Inflammatory macrophage treated with lipopolysaccharide for 4 hours (primary cell): Measurements from ENCODE around the gene MAGEA8.
A peak's percentile ranks its signal among the peaks of the same experiment; 100 is the strongest.
"Not testable (repeated sequence)": the region's sequence is repeated elsewhere in the genome, so short reads cannot be mapped to it uniquely, and the experiment has no call there.

ENCODE experiments used
- DNase-seq: peaks from one replicate; pipeline ENCODE4 v3.0.0-alpha.2; 2020

Gene MAGEA8, protein sequence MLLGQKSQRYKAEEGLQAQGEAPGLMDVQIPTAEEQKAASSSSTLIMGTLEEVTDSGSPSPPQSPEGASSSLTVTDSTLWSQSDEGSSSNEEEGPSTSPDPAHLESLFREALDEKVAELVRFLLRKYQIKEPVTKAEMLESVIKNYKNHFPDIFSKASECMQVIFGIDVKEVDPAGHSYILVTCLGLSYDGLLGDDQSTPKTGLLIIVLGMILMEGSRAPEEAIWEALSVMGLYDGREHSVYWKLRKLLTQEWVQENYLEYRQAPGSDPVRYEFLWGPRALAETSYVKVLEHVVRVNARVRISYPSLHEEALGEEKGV

DNA sequence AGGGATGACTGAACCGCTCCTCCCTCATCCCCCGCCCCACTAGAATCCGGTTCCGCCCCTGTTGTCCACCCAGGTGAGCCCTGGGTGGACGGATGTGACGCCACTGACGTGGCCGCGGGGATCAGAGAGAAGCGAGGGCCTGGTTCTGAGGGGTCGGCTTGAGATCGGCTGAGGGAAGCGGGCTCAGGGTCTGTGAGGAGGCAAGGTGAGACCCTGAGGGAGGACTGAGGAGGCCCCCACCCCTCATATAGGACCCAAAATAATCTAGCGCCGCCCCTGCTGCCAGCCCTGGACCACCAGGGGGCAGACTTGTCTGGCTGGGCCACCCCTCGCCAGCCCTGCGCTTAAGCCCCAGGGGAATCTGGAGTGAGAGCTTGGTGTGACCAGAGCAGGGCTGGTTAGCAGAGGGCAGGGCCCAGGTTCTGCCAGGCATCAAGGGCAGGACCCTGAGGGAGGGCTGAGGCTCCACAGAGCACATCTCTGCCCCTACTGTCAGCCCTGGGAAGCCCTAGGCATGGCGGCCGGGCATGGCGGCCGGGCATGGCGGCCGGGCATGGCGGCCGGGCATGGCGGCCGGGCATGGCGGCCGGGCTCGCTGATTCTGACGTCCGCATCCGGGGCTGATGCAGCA is at the start of gene MAGEA8:
TSS of gene MAGEA8 (plus strand) at position 103 of the 631 bp plus-strand sequence. CDS start 3,090 bp downstream, outside the sequence.
- no peak for DNase-seq

DNA sequence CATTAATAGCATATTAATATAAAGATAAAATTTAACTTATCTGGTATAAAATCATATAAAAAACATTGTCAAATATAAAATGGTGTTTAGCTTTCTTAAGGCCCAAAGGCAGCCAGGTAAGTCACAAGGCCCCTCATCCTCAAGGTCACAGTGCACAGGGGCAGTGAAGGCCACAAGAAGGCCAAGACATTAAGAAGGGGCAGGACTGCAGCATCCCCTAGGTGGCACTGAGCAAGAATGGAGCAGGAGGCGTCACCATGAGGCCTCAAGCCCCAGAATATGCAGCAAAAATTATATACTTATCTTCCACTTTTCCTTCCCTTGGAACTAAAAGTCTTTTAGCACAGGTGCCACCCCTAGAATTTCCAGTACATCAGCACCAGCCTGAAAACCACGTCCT is 49.5 kb upstream of the MAGEA8 start:
- no peak for DNase-seq

DNA sequence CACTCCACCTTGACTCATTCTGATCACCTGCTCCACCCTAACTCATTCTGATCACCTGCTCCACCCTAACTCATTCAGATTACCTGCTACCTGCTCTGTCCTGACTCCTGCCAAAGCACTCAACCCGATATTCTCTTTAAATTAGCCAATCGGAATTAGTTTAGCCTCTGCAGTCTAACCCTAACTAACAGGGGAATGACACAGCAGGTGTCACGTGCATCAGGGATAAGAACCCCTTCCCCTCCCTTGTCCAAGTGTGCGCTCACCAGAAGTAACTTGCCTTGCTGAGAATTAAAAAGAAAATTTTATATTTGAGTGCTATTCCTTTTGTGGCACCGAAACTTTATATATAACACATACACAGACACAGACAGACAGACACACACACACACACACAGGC is 44.3 kb upstream of the MAGEA8 start:
- DNase-seq: not testable (repeated sequence)

DNA sequence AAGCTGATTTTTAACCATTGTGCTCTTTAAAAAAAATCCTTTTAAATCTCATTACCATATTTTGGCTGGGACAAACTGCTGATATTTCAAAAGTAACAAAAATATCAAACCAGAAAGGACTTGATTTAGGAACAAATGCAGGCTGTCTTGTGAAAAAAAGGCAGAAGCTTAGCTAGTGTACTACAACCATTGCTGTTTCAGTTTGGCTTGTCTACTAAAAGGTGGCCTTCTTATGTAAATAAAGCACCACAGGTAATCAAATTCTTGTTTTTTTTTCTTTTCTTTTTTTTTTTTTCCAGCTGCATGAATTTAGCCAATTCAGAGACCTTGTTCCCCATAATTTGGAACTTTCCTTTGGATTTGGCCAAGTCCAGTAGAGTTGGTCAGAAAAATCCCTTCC is 43.8 kb upstream of the MAGEA8 start:
- DNase-seq: no peak

DNA sequence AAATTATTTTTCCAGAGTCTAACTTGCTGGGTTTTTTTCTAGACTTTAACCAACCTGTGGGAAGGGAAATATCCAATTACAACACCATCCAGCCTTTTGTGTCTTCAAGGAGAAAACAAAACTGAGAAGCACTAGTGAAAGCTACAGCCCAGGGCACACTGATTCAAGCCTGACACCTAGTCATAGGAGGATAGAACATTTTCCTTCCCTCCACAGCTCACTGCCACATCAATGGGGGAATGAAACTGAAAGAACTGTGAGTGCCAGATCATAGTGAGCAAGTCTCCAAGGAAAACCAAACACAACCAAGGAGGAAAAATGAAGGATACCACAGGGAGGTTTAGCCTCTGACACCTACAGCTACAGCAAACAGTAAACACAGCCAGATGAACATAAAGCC is 43.3 kb upstream of the MAGEA8 start:
- peak; percentile 1 for DNase-seq

DNA sequence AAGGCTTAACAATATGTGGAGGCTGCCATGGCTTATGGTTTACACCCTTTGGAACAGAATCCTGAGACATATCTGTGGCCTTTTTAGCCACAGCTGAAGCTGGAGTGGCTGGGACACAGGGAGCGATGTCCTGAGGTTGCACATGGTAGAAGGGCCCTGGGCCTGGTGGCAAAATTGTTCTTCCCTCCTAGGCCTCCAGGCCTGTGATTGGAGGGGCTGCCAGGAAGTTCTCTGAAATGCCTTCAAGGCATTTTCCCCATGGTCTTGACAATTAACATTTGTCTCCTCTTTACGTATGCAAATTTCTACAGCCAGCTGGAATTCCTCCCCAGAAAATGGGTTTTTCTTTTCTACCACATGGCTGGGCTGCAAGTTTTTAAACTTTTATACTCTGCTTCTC is 39.1 kb upstream of the MAGEA8 start:
- DNase-seq: no peak

DNA sequence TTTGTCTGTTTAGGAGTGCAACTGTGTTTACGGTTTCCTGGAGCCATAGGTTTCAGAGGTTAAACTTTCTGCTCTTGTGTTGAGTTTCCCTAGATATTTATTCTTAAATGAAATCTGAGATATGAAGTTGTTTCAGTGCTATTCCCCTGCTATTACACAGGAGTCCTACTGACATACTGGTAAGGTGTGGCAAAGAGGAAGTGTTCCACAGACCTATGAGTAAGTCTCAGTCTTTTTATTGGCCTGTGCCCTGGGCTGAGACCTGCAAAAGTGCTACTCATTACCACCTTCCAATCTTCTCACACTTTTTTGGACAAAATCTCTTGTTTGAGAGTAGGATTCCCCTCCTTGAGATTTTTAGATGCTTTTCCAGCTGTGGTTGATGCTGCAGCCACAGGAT is 35.6 kb upstream of the MAGEA8 start:
- DNase-seq: no peak

DNA sequence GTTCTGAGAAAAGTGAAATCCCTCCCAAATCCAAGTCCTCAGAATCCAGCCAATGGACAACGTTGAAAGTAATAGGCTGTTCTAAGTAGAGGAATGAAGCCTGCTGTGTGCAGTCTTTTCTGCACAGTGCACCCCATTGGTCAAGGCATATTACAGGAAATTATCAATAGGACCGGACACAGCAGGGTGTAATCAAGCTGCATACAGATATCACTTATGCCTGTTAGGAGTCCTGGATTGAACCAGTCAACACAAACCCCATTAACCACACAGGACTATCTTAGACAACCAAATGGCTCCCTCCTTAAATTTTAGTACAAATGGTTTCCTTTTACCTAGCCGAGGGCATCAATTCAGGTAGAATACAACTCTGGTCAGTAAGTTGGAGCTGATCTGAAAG is 34.2 kb upstream of the MAGEA8 start:
- no peak for DNase-seq

DNA sequence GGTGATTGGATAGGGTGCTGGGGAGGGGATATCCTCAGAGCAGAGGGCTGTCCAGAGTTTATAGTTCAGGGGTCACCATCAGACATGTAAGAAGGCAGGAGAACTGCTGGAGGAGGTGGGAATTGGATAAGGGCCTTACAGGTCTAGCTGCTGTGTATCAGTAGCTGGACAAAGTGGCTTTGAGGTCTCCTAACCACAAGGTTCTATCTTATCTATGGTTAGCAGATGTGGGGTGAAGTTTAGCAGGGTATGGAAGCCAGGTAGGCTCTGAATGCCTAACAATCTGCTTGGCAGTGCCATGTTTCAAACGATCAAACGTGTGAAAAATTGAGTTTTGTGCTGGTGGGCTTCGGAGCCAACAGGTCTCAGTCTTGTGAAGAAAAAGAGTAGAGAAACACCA is 32.1 kb upstream of the MAGEA8 start:
- no peak for DNase-seq

DNA sequence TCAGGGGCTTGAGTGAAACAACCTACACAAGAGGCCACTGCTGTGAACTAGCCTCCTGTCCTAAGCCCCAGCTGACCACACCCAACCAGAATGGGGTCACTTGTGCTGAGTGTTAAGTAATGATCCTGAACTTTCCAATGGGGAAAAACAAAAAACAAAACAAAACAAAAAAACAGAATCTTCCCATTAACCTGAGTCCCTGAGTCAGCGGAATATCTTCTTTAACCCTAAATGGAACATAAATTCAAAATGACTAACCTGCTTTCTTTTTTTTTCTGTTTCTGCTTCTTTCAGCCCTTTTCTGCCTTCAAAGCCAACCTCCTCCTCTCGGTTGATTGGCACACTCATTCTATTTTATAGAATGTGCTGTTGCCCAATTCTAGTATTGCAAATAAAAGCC is 31.2 kb upstream of the MAGEA8 start:
- DNase-seq: no peak

DNA sequence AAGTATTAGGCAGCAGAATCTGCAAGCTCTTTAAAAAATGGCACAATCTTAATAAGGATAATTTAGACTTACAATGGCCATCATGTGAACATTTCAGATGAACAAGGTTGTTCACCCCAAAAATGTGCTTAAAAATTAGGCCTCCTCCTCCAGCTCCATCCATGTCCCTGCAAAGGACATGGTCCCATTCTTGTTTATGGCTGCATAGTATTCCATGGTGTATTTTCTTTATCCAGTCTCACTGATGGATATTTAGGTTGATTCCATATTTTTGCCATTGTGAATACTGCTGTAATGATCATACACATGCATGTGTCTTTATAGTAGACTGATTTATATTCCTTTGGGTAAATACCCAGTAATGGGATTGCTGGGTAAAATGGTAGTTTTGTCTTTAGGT is 29.1 kb upstream of the MAGEA8 start:
- DNase-seq: no peak

DNA sequence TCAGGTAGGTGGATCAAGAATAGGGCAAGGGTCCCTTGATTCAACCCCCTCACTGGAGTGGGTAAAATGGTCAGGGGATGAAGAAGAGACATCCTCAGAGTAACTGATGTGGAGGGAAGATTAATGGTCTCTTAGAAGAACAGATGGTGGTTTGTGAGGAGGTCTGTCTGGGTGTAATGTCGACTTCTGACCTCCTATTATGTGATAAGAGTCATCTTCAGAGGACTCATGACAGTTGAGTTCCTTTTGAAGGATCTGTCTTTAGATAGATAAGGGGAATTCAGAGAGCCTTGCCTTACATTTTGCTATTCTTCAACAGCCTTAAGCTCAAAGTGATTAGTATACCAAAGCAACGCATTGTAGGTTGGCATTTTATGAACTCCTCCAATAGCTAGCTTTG is 27.1 kb upstream of the MAGEA8 start:
- DNase-seq: no peak

DNA sequence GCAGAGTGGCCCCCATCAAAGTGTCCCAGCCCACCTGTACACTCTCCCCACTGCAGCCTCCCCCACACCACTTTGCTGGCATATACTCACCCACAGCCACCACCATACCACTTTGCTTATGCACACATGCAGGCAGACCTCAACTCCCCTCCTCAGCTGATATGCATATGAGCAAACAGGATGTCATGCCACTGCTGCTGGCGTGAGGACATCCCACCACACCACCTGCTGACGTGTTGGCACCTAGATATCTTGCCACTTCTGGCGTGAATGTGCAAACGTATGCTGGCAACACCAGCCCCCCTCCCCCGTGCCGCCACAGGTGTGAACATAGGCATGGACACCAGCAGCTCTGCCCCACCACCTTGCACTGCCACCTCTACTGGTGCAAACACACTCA is 22.4 kb upstream of the MAGEA8 start:
- no peak for DNase-seq

DNA sequence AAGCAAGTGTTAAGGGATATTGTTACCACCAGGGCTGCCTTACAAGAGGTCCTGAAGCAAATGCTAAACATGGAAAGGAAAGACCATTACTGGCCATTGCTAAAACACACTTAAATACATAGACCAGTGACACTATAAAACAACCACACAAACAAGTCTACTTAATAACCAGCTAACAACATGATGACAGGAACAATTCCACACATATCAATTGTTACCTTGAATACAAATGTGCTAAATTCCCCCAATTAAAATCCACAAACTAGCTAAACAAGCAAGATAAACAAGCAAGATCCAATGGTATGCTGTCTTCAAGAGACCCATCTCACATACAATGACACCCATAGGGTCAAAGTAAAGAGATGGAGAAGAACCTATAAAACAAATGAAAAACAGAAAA is 20.5 kb upstream of the MAGEA8 start:
- no peak for DNase-seq

DNA sequence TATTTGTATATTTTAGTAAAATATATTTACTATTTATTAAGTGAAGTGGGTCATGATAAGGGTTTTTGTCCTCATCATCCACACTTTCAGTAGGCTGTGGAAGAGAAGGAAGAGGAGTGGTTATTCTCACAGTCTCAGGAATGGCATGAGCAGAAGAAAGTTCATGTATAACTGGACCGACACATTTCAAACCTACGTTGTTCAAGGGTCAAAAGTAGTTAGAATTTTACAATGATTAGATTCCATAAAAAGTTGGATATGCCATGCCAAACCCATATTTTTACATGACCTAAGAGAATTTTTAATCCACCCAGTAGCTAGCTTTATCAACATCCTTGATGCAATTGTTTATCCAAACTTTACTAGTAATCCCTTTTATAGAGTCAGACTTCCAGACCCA is 15.6 kb upstream of the MAGEA8 start:
- DNase-seq: no peak

DNA sequence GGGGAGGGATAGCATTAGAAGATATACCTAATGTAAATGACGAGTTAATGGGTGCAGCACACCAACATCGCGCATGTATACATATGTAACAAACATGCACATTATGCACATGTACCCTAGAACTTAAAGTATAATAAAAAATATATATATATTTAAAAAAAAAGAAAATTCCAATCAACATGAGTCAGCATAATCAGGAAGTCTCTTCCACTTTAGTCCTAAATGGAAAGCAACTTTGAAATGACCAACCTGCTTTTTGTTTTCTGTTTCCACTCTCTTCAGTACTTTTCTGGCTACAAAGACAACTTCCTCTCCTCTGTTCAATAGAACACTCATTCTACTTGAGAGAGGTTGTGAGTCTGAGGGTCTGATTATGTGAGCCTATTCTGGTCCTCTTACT is 13.5 kb upstream of the MAGEA8 start:
- DNase-seq: no peak

DNA sequence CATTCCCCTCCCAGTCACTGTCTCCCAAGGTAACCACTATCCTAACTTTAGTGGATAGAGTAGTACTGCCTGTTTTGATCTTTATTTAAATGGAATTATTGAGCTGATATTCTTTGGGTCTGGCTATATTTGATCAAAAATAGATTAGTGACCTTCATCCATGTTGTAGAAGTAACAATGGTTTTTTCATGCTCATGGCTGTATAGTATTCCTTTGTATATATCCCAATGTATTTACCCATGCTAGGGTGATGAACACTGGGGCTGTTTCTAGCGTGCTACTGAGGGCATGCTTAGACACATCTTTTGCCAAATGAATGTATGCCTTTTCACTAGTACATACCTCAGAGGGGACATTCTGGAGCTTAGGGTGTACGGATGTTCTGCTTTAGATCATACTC is 10.1 kb upstream of the MAGEA8 start:
- no peak for DNase-seq

DNA sequence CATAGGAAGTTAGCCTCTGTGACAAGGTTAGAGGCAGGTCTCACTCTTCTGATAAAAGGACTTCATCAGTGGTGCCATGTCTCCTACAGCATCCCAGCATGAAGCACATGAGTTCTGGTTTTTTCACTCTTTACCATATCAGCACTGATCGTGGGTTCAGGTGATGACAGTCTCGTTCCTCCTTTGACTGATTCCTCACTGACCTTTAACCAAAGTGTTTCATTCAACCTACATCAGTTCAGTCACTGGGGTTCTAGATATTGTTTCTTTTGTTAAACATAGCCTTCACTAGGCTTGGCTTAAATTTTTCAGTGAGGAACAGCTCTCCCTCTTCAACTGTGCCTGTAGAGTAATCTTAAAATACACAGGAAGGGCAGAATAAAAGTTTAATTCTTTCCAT is 9.6 kb upstream of the MAGEA8 start:
- DNase-seq: no peak

DNA sequence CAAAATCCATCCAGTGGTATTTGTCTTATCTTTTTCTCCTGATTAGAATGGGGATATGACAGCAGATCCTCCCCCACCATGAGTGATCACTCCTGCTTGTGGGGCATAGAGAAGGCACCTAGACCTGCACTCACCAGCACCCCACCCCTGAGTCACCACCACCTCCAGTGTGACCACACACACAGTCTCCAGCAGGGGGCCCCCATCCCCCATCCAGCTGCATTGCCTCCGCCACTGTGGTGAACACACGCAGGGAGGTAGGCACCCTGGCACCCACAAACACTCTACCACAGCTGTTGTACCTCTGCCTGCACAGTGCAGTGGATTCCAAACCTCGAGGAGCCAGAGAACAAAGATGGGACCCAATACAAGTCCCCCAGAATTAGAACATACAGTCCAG is 9.0 kb upstream of the MAGEA8 start:
- DNase-seq: peak; percentile 1

DNA sequence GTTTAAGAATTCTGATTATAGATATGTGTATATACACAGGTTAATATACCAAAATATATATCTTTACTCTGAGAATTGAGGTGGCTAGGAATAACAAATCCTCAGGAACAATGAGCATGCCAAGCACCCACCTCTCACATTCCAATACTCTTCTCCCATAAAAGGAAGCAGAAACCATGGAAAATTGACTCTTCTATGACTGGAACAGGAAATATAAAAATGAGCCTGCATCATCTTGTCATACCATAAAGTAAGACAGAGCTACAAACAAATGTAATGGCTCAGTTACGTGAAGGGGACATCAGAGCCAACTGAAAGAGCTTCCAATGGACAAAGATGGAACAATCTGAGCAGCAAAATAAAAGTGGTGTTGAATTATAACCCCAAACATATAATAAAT is 3.8 kb upstream of the MAGEA8 start:
- DNase-seq: no peak

DNA sequence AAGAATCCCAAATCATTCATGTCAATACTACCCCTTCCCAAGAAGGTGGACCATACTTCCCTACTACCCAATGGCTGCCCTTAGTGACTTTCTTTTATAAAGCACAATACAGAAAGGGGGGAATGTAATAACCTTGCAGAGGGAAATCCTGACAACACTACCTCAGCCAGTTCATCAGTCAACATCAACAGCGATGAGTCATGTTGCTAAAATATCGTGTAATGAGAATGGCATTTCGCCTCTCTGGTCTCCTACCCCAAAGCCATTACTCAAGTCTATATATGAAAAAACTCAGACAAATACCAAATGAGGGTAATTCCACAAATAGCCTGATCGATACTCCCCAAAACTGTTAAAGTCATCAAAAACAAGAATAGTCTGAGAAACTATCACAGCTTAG is 3.3 kb upstream of the MAGEA8 start:
- no peak for DNase-seq

DNA sequence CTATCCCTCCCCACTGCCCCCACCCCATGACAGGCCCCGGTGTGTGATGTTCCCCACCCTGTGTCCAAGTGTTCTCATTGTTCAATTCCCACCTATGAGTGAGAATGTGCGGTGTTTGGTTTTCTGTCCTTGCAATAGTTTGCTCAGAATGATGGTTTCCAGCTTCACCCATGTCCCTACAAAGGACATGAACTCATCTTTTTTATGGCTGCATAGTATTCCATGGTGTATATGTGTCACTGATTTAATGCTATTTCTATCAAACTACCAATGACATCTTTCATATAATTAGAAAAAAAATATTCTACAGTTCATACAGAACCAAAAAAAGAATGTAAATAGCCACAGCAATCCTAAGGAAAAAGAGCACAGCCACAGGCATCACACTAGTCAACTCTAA is 9.8 kb downstream of the MAGEA8 start:
- DNase-seq: not testable (repeated sequence)

DNA sequence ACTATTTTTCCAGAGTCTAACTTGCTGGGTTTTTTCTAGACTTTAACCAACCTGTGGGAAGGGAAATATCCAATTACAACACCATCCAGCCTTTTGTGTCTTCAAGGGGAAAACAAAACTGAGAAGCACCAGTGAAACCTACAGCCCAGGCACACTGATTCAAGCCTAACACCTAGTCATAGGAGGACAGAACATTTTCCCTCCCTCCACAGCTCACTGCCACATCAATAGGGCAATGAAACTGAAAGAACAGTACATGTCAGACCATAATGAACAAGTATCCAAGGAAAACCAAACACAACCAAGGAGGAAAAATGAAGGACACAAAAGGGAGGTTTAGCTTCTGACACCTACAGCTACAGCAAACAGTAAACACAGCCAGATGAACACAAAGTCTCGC is 17.6 kb downstream of the MAGEA8 start:
- no peak for DNase-seq

DNA sequence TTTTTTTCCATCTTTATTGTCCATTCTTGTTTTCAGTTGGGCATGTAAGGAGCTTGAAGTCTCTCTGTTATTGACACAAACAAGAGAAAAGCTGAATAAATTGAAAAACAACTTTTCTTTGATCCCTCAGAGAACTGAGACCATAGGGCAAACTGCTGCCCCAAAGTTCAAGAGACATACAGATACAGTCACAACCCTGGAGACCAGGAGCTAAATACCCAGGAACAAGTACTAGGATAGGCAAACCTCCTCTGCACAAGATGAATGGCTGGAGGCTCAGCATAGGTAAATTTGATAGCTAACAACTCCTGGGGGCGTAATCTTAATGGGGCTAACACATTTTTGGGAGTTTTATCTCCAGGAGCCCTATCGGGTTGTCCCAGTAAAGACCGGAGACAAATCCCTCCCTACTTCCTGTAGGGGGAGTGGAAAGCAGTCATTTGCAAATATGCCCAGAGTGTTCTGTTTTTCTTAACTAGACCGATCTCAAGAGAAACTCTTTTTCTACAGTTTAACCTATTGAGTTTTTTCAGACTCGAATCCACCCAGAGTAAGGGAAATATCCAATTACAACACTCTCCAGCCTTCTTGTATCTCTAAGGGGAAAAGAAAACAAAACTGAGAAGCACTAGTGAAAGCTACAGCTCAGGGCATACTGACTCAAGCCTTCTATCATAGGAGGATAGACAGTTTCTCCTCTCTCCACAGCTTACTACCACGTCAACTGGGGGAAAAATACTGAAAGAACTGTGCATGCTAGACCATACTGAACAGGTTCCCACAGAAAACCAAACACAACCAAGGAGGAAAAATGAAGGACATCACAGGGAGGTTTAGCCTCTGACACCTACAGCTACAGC is 23.1 kb downstream of the MAGEA8 start:
- peak; percentile 38 for DNase-seq
